H9 (cell line): ENCODE measurements around the gene OXSM. TPM values are rescaled to one million over a fixed set of nuclear protein-coding genes. Genes with fewer than 3 reads are reported as not detected.

Experiments
- DNase-seq: peaks from one replicate; pipeline ENCODE4 v3.0.0-alpha.2; 2017
- H2AFZ ChIP-seq: one replicate; pipeline ENCODE4 v1.6.1; 2013; ENCODE audit warnings: mild to moderate bottlenecking, low read length, control low read depth, moderate library complexity
- H2AK5ac ChIP-seq: 2 replicates; pipeline ENCODE4 v1.6.1; 2013; ENCODE audit warnings: low read length, control low read depth, mixed read lengths; ENCODE audit not compliant: insufficient read length
- H2BK120ac ChIP-seq: one replicate; pipeline ENCODE4 v1.6.1; 2013; ENCODE audit warnings: low read depth, mild to moderate bottlenecking, low read length, control low read depth, inconsistent platforms; ENCODE audit not compliant: poor library complexity, severe bottlenecking
- H2BK12ac ChIP-seq: 2 replicates; pipeline ENCODE4 v1.6.1; 2013; ENCODE audit warnings: low read length, control low read depth, mixed read lengths, low read depth; ENCODE audit not compliant: insufficient read length
- H2BK15ac ChIP-seq: 2 replicates; pipeline ENCODE4 v1.6.1; 2013; ENCODE audit warnings: low read depth, low read length, control low read depth
- H2BK20ac ChIP-seq: one replicate; pipeline ENCODE4 v1.6.1; 2013; ENCODE audit warnings: low read depth, mild to moderate bottlenecking, low read length, control low read depth, inconsistent platforms; ENCODE audit not compliant: poor library complexity, severe bottlenecking
- H2BK5ac ChIP-seq: 2 replicates; pipeline ENCODE4 v1.6.1; 2013; ENCODE audit warnings: low read length, control low read depth, mixed read lengths; ENCODE audit not compliant: insufficient read length
- H3K14ac ChIP-seq: 2 replicates; pipeline ENCODE4 v1.6.1; 2013; ENCODE audit warnings: low read length, control low read depth; ENCODE audit not compliant: insufficient read depth
- H3K18ac ChIP-seq: 2 replicates; pipeline ENCODE4 v1.6.1; 2013; ENCODE audit warnings: low read depth, mild to moderate bottlenecking, mixed read lengths, low read length, control low read depth; ENCODE audit not compliant: insufficient read length
- H3K23ac ChIP-seq: 2 replicates; pipeline ENCODE4 v1.6.1; 2013; ENCODE audit warnings: low read length, control low read depth, mixed read lengths, low read depth; ENCODE audit not compliant: insufficient read length
- H3K23me2 ChIP-seq: 2 replicates; pipeline ENCODE4 v1.6.1; 2013; ENCODE audit warnings: low read depth, mild to moderate bottlenecking, mixed read lengths, low read length, control low read depth; ENCODE audit not compliant: insufficient read length, poor library complexity, severe bottlenecking
- H3K27ac ChIP-seq: 2 replicates; pipeline ENCODE4 v1.5.1; 2013; ENCODE audit warnings: low read length, control low read depth, mixed read lengths, low read depth; ENCODE audit not compliant: insufficient read length
- H3K27me3 ChIP-seq: 2 replicates; pipeline ENCODE4 v1.6.1; 2013; ENCODE audit warnings: low read length, control low read depth, inconsistent platforms; ENCODE audit not compliant: insufficient read depth
- H3K4ac ChIP-seq: 2 replicates; pipeline ENCODE4 v1.6.1; 2013; ENCODE audit warnings: low read depth, mild to moderate bottlenecking, control low read depth, inconsistent platforms, low read length, moderate library complexity
- H3K4me1 ChIP-seq: 2 replicates; pipeline ENCODE4 v1.6.1; 2013; ENCODE audit warnings: low read length, control low read depth, inconsistent platforms; ENCODE audit not compliant: insufficient read depth
- H3K4me2 ChIP-seq: 2 replicates; pipeline ENCODE4 v1.6.1; 2013; ENCODE audit warnings: low read length, control low read depth, mixed read lengths; ENCODE audit not compliant: insufficient read length, insufficient read depth
- H3K56ac ChIP-seq: 2 replicates; pipeline ENCODE4 v1.6.1; 2013; ENCODE audit warnings: low read depth, mild to moderate bottlenecking, mixed read lengths, low read length, control low read depth; ENCODE audit not compliant: insufficient read length
- H3K79me1 ChIP-seq: 2 replicates; pipeline ENCODE4 v1.6.1; 2013; ENCODE audit warnings: low read depth, mild to moderate bottlenecking, moderate library complexity, low read length, control low read depth, inconsistent platforms; ENCODE audit not compliant: insufficient read depth, poor library complexity, severe bottlenecking
- H3K79me2 ChIP-seq: 2 replicates; pipeline ENCODE4 v1.6.1; 2013; ENCODE audit warnings: low read length, control low read depth, inconsistent platforms; ENCODE audit not compliant: insufficient read depth
- H3K9ac ChIP-seq: 2 replicates; pipeline ENCODE4 v1.6.1; 2013; ENCODE audit warnings: low read length, control low read depth, mixed read lengths; ENCODE audit not compliant: insufficient read length; ENCODE audit errors: extremely low read depth
- H3K9me3 ChIP-seq: one replicate; pipeline ENCODE4 v1.6.1; 2013; ENCODE audit warnings: low read depth, low read length, inconsistent platforms; ENCODE audit not compliant: control insufficient read depth
- H3T11ph ChIP-seq: one replicate; pipeline ENCODE4 v1.6.1; 2013; ENCODE audit warnings: mild to moderate bottlenecking, low read length, control low read depth, inconsistent platforms
- H4K20me1 ChIP-seq: one replicate; pipeline ENCODE4 v1.6.1; 2013; ENCODE audit not compliant: control insufficient read depth, insufficient read length, insufficient read depth
- H4K5ac ChIP-seq: 2 replicates; pipeline ENCODE4 v1.6.1; 2013; ENCODE audit warnings: low read depth, mild to moderate bottlenecking, mixed read lengths, low read length, control low read depth; ENCODE audit not compliant: insufficient read length
- H4K8ac ChIP-seq: replicated peaks from 2 replicates; pipeline ENCODE4 v1.6.1; 2013; ENCODE audit warnings: low read length, control low read depth, mixed read lengths, low read depth; ENCODE audit not compliant: insufficient read length
- H4K91ac ChIP-seq: 2 replicates; pipeline ENCODE4 v1.6.1; 2013; ENCODE audit warnings: low read depth, mild to moderate bottlenecking, moderate library complexity, mixed read lengths, low read length, control low read depth; ENCODE audit not compliant: insufficient read length
- H3K27ac Mint-ChIP-seq, 3 experiments: 2 replicates in 2 of 3; 3 replicates in 1 of 3; pipeline ENCODE4 v1.8.0; 2020 to 2021; ENCODE audit warnings: mixed read lengths in 3 of 3, mild to moderate bottlenecking in 1 of 3, moderate library complexity in 1 of 3
- H3K27me3 Mint-ChIP-seq: 2 replicates; pipeline ENCODE4 v1.8.0; 2021; ENCODE audit warnings: low read depth, mild to moderate bottlenecking, moderate library complexity, mixed read lengths
- H3K36me3 Mint-ChIP-seq, 3 experiments: 2 replicates in 2 of 3; 3 replicates in 1 of 3; pipeline ENCODE4 v1.8.0; 2020 to 2021; ENCODE audit warnings: low read depth in 3 of 3, mixed read lengths in 3 of 3; ENCODE audit not compliant: insufficient read depth in 1 of 3
- H3K4me1 Mint-ChIP-seq, 2 experiments: 2 replicates each; pipeline ENCODE4 v1.8.0; 2020; ENCODE audit warnings: mixed read lengths in 2 of 2
- H3K4me3 Mint-ChIP-seq, 2 experiments: 2 replicates in 1 of 2; 3 replicates in 1 of 2; pipeline ENCODE4 v1.8.0; 2020 to 2021; ENCODE audit warnings: mild to moderate bottlenecking in 2 of 2, mixed read lengths in 2 of 2, moderate library complexity in 1 of 2
- H3K9me3 Mint-ChIP-seq, 2 experiments: 2 replicates in 1 of 2; 3 replicates in 1 of 2; pipeline ENCODE4 v1.8.0; 2020; ENCODE audit warnings: mild to moderate bottlenecking in 2 of 2, mixed read lengths in 2 of 2, moderate library complexity in 1 of 2
- CTCF ChIP-seq: fragments of 200-600 bp; sonication (generic); conservative IDR thresholded peaks from 3 replicates; pipeline ENCODE4 v1.8.0; 2021; ENCODE audit warnings: antibody characterized with exemption, mild to moderate bottlenecking
- WGBS: extraction: QIAGEN DNeasy Blood & Tissue Kit; methylation state at CpG from one replicate; pipeline ENCODE4 v1.1.7; 2013; ENCODE audit warnings: missing lambda C conversion rate, low lambda C conversion rate, mixed read lengths; ENCODE audit not compliant: insufficient read length; ENCODE audit errors: extremely low coverage; 5-methylcytosine and 5-hydroxymethylcytosine counted together
- total RNA-seq: library from RNA; stranded (reverse); gene quantifications from 2 replicates; pipeline ENCODE4 v1.2.1, GENCODE V29; 2021

OXSM gene
- total RNA-seq, 1 experiment from 2014 or later: 2.5 TPM

- Histone ChIP-seq H3K18ac (no peak overlapping the region), H4K5ac (no peak overlapping the region), H4K20me1 (no peaks in the 10 kb centered on the region), H3K23me2 (no peaks in the 10 kb centered on the region), H3K9me3 (no peaks in the 10 kb centered on the region), H4K91ac (no peak overlapping the region), H3K56ac (no peak overlapping the region), H3K27me3 (no peaks in the 10 kb centered on the region), H3K23ac (no peak overlapping the region), H3K4me1 (no peaks in the 10 kb centered on the region), H3K4me2 (no peak overlapping the region), H2BK20ac (no peak overlapping the region), H2AFZ (no peak overlapping the region), H3K9ac (no peak overlapping the region), H2BK120ac (no peak overlapping the region), H2BK15ac (no peak overlapping the region), H4K8ac (no peak overlapping the region), H3T11ph (no peak overlapping the region), H2BK5ac (no peak overlapping the region), H2AK5ac (no peak overlapping the region), H2BK12ac (no peak overlapping the region), H3K79me2 (no peaks in the 10 kb centered on the region), H3K14ac (no peak overlapping the region), H3K79me1 (no peaks in the 10 kb centered on the region), H3K27ac (no peak overlapping the region), H3K4ac (no peak overlapping the region; the same call in 1 of the 2 replicates)
- H3K9me3 Mint-ChIP-seq: peaks cover 0 to 5% of the 10 kb centered on the region in 2 experiments; a peak in 1 of 5 replicates
- no peak for TF ChIP-seq CTCF
- peaks cover 3% of the 10 kb centered on the region; the same call in 1 of the 2 replicates for H3K27me3 Mint-ChIP-seq
- no peak overlapping the region for H3K4me3 Mint-ChIP-seq
- no CpG with 5 or more reads among the region's 1 CpG for WGBS
- no peak overlapping the region for H3K27ac Mint-ChIP-seq
- peaks cover 0 to 3% of the 10 kb centered on the region in 2 experiments; a peak in 2 of 4 replicates for H3K4me1 Mint-ChIP-seq
- no peak for DNase-seq
- no peaks in the 10 kb centered on the region for H3K36me3 Mint-ChIP-seq
Measured at GRCh38 chr3:25837038-25837437, 47.1 kb downstream of the OXSM start.
